Activated CD4-positive, alpha-beta memory T cell treated with anti-CD3 and anti-CD28 coated beads for 36 hours (primary cell): ENCODE data around the gene CMC2. TPM values are rescaled to one million over a fixed set of nuclear protein-coding genes. Genes with fewer than 3 reads are reported as not detected.

Experiments
- CTCF ChIA-PET: fragments of 350-600 bp; sonication (Branson Sonifier 250); formaldehyde crosslinking; loops from one replicate; lab custom pipeline; 2021; ENCODE audit warnings: antibody characterized with exemption, inconsistent platforms; lab: Charles Lee
- POLR2A ChIA-PET: fragments of 350-600 bp; sonication (Branson Sonifier 250); formaldehyde crosslinking; loops from one replicate; lab custom pipeline; 2021; ENCODE audit warnings: antibody characterized with exemption; lab: Charles Lee
- DNase-seq: peaks from one replicate; pipeline ENCODE4 v3.0.0-alpha.2; 2020
- H3K27ac Mint-ChIP-seq: one replicate; pipeline ENCODE4 v1.8.0; 2021; ENCODE audit warnings: mixed read lengths
- H3K27me3 Mint-ChIP-seq: one replicate; pipeline ENCODE4 v1.8.0; 2021; ENCODE audit warnings: mixed read lengths
- H3K36me3 Mint-ChIP-seq: one replicate; pipeline ENCODE4 v1.8.0; 2021; ENCODE audit warnings: mixed read lengths
- H3K4me1 Mint-ChIP-seq: one replicate; pipeline ENCODE4 v1.8.0; 2021; ENCODE audit warnings: low read depth, mixed read lengths
- H3K4me3 Mint-ChIP-seq: one replicate; pipeline ENCODE4 v1.8.0; 2021; ENCODE audit warnings: mild to moderate bottlenecking, mixed read lengths
- H3K9me3 Mint-ChIP-seq: one replicate; pipeline ENCODE4 v1.8.0; 2021; ENCODE audit warnings: mixed read lengths
- intact Hi-C: fragments of 100-400 bp; cut with micrococcal nuclease; formaldehyde crosslinking; loops from one replicate; pipeline ENCODE4 v1.15.1; 2023
- total RNA-seq, 2 experiments: library from RNA; stranded (reverse); gene quantifications; one replicate each; pipeline ENCODE4 v1.2.3, GENCODE V29; 2021

CMC2 gene
- total RNA-seq, 2 experiments from 2014 or later: 147 to 148 TPM

DNA sequence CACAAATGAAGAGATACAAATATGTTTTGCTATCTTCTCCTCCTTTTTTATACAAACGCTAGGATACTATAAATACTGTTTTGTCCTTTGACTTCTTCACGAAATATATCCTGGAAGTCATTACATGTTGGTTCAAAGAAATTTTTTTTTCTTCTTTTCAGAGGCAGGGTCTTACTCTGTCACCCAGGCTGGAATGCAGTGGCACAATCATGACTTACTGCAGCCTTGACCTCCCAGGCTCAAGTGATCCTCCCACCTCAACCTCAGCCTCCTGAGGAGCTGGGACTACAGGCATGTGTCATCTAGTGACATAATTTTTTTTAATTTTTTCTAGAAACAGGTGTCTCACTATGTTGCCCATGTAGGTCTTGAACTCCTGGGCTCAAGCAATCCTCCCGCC is 16.1 kb downstream of the CMC2 start:
- Mint-ChIP-seq H3K4me3 (no peak overlapping the region), H3K27ac (no peak overlapping the region)

DNA sequence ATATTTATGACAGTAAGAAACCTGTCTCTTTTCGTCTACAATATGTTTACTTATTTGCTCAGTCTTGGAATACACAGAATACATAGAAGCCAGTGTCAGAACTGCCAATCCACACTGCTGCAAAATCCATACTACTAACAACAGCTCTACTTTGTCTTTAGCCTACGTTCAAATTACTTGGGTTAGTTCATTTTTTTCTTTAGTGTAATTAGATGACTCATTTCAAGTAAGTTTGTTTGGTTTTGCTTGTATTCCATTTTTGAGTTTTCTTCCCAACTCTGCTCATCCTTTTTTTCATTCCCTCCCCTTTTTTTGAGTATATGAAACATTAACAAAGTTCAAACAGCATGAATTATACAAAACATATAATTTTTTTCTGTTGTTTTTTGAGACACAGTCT is 16.9 kb downstream of the CMC2 start:
- H3K27me3 Mint-ChIP-seq: no peaks in the 10 kb centered on the region
- DNase-seq: no peak
- no peaks in the 10 kb centered on the region for H3K9me3 Mint-ChIP-seq
- H3K36me3 Mint-ChIP-seq: peaks cover 38% of the 10 kb centered on the region
- H3K4me1 Mint-ChIP-seq: peaks cover 41% of the 10 kb centered on the region
- no peak overlapping the region for H3K4me3 Mint-ChIP-seq
- intact Hi-C loops: no loop called here
- H3K27ac Mint-ChIP-seq: no peak overlapping the region
- CTCF ChIA-PET: interaction anchor here (2.8 kb wide), 1 partner anchor 15 kb away, joined by 9 read pairs; no protein-coding TSS in a partner anchor
- POLR2A ChIA-PET: no interaction called here

More for the DNA sequence above, 16.1 kb downstream of the CMC2 start:
- H3K36me3 Mint-ChIP-seq: peaks cover 41% of the 10 kb centered on the region
- ChIA-PET POLR2A (no interaction called here), CTCF (interaction anchor here (2.8 kb wide), 1 partner anchor 14 kb away, joined by 9 read pairs; no protein-coding TSS in a partner anchor)
- peaks cover 39% of the 10 kb centered on the region for H3K4me1 Mint-ChIP-seq
- no peaks in the 10 kb centered on the region for H3K27me3 Mint-ChIP-seq
- DNase-seq: no peak
- intact Hi-C loops: no loop called here
- H3K9me3 Mint-ChIP-seq: no peaks in the 10 kb centered on the region

DNA sequence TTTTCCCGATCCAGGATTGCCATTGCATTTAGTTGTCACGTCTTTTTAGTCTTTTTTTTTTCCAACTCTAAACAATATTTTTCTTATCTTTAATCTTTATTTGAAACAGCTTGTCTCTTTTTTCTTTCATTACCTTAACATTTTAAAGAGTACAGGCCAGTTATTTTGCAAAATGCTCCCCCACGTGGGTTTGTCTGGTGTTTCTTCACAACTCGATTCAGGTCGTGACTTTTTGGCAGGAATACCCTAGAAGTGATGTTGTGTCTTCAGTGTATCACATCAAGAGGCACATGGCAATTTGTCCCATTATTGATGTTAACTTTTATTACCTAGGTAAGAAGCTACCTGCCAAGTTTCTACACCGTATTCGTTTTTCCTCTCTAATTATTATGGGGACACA is 17.9 kb downstream of the CMC2 start:
- DNase-seq: no peak
- Mint-ChIP-seq H3K9me3 (no peaks in the 10 kb centered on the region), H3K27ac (no peak overlapping the region), H3K4me3 (no peak overlapping the region), H3K4me1 (peaks cover 33% of the 10 kb centered on the region), H3K36me3 (peaks cover 30% of the 10 kb centered on the region), H3K27me3 (no peaks in the 10 kb centered on the region)
- ChIA-PET CTCF (interaction anchor here (0.7 to 2.8 kb wide), 4 partner anchors 14 to 47 kb away, joined by 3 to 9 read pairs (median 4); partner anchors contain the start of gene ATMIN), POLR2A (no interaction called here)
- intact Hi-C loops: no loop called here

DNA sequence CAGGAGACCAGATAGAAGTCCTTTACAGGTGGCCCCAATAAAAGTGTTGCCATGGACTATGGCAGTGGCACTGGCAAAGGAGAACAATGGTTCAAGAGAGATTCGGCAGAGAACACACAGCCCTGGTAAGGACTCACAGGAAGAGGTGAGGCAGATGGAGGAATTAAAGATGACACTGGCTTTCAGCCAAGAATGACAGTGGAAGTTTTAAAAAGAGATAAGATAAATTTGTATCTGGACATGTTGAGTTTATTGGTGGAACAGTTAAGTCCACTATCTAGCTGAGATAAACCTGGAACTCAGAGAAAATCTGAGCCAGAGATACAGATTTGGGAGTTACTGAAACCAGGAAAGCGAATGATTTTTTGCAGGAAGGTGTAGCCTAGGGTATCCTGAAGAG is 20.1 kb downstream of the CMC2 start:
- DNase-seq: no peak
- H3K27ac Mint-ChIP-seq: no peak overlapping the region
- H3K4me1 Mint-ChIP-seq: peaks cover 22% of the 10 kb centered on the region
- intact Hi-C loops: no loop called here
- H3K36me3 Mint-ChIP-seq: peaks cover 24% of the 10 kb centered on the region
- no peak overlapping the region for H3K4me3 Mint-ChIP-seq
- CTCF ChIA-PET: no interaction called here
- H3K9me3 Mint-ChIP-seq: no peaks in the 10 kb centered on the region
- POLR2A ChIA-PET: no interaction called here
- H3K27me3 Mint-ChIP-seq: no peaks in the 10 kb centered on the region

DNA sequence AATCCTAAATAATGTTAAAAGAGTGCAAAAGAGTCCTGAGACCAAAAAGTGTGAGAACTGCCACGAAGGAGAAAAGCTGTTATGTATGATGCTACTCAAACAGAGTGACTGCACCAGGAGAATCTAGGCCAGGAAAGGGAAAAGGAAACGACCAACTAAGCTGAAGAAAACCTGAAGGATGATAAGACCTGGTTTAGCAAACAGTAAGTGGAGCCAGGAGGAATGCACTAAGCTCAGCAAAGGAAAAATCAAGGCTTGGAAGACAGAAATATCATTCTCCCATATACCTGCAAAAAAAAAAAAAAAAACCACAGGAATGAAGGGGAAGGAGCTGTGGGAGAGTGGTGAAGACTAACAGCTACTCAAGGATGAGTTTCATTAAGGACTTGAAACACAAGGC is 21.1 kb downstream of the CMC2 start:
- ChIA-PET CTCF (interaction anchor here (1.1 kb wide), 1 partner anchor 11 kb away, joined by 5 read pairs; no protein-coding TSS in a partner anchor), POLR2A (no interaction called here)
- peaks cover 23% of the 10 kb centered on the region for H3K36me3 Mint-ChIP-seq
- intact Hi-C loops: no loop called here
- H3K27me3 Mint-ChIP-seq: no peaks in the 10 kb centered on the region
- H3K4me3 Mint-ChIP-seq: no peak overlapping the region
- H3K9me3 Mint-ChIP-seq: no peaks in the 10 kb centered on the region
- peaks cover 22% of the 10 kb centered on the region for H3K4me1 Mint-ChIP-seq
- no peak for DNase-seq
- no peak overlapping the region for H3K27ac Mint-ChIP-seq

DNA sequence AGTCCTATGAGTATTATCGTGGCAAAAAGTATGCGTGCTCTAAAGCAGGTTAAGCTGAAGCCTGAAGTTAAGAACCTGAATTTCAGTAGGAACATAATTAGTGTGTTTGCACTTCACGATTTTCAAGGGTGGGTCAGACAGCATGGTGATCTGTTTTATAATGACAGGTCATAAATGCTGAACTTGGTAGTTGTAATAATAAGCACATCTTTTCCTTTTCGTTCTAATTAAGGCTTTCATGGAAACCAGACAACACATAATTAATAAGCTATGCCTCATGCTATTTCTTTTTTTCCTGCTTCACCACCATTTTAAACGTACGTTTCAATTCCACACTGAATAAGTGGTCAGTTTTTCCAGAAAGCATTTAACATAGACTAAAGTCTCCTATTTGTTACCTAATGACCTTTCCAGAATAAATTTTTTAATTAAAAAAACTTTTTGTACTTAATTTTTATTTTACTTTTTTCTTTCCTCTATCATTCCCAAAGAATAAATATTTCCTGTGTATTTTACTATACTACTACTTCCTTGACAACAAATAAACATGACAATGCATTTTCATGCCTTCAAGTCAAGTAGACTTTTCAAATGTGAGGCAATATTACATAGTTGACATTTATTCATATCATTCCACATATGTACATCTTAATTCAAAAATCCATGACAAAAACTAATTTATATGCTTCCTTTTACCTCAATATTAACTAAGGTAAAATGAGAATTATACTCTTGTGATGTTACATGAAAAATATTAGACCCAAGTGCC is 22.4 kb downstream of the CMC2 start:
- Mint-ChIP-seq H3K36me3 (peaks cover 24% of the 10 kb centered on the region), H3K27ac (no peak overlapping the region), H3K4me3 (no peak overlapping the region), H3K27me3 (no peaks in the 10 kb centered on the region), H3K9me3 (no peaks in the 10 kb centered on the region), H3K4me1 (peaks cover 18% of the 10 kb centered on the region)
- intact Hi-C loops: no loop called here
- ChIA-PET CTCF (no interaction called here), POLR2A (no interaction called here)
- no peak for DNase-seq

DNA sequence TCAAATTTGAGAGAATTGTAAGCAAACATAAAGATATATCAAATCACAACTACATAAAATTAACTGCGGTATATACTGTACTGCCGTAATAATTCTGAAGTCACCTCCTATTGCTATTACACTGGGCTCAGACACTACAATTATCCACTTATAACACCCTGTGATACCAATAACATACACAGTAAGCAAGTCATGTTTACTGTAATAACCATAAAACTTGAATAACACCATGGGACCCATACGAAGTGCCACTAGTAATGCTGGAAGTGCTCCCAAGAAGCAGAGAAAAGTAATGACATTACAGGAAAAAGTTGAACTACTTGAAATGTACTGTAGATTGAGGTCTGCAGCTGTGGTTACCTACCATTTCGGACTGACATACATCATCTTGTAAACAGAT is 24.0 kb downstream of the CMC2 start:
- no peak overlapping the region for H3K27ac Mint-ChIP-seq
- H3K36me3 Mint-ChIP-seq: peaks cover 27% of the 10 kb centered on the region
- no peaks in the 10 kb centered on the region for H3K9me3 Mint-ChIP-seq
- no peak overlapping the region for H3K4me3 Mint-ChIP-seq
- DNase-seq: no peak
- CTCF ChIA-PET: interaction anchor here (0.6 kb wide), 1 partner anchor 332 kb away, joined by 3 read pairs; the partner anchor contains the start of gene GAN
- H3K4me1 Mint-ChIP-seq: peaks cover 14% of the 10 kb centered on the region
- intact Hi-C loops: no loop called here
- POLR2A ChIA-PET: no interaction called here
- H3K27me3 Mint-ChIP-seq: no peaks in the 10 kb centered on the region

DNA sequence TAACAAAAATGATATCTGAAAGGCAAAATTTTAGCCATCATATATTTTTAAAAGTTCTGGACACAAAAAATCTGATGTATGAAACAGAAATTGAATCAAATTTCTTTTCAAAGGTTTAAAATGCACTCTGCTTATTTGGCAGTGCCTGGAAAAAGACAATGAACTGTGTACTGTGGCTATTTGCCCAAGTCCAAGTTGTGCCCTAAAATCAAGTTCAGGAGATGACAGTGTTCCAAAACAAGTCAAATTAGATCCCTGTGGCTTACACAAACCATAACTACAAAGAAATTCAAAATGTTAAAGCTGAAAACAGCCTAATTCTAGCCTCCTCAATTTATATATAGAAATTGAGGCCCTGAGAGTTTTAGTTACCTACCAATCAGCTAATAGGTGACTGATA is 25.6 kb downstream of the CMC2 start:
- no peaks in the 10 kb centered on the region for H3K9me3 Mint-ChIP-seq
- H3K4me3 Mint-ChIP-seq: no peak overlapping the region
- no peaks in the 10 kb centered on the region for H3K27me3 Mint-ChIP-seq
- peaks cover 23% of the 10 kb centered on the region for H3K36me3 Mint-ChIP-seq
- POLR2A ChIA-PET: interaction anchor here (1.8 kb wide), 1 partner anchor 22 kb away, joined by 5 read pairs; no protein-coding TSS in a partner anchor
- CTCF ChIA-PET: interaction anchor here (1.2 kb wide), 1 partner anchor 23 kb away, joined by 3 read pairs; no protein-coding TSS in a partner anchor
- peaks cover 3% of the 10 kb centered on the region for H3K4me1 Mint-ChIP-seq
- no peak for DNase-seq
- no peak overlapping the region for H3K27ac Mint-ChIP-seq
- intact Hi-C loops: no loop called here

DNA sequence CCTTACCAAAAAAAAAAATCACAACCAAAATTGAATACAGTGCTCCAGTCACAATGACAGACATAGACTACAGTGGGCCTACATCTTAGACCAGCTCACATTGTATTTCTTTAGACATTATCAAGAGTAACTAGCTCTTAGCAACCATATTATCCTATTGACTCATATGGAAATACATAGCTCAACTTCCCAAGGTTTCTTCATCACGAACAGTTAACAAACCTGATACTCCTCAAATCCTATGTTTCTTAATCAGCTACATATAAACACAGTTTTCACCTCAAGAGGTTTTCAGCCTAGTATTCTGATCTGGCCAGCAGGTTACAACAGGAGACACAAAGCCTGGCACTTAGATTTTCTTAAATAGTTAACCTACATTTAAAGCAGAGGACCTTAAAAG is 29.7 kb downstream of the CMC2 start:
- Mint-ChIP-seq H3K36me3 (peaks cover 38% of the 10 kb centered on the region), H3K4me3 (no peak overlapping the region), H3K27ac (no peak overlapping the region), H3K9me3 (no peaks in the 10 kb centered on the region), H3K4me1 (peaks cover 8% of the 10 kb centered on the region), H3K27me3 (no peaks in the 10 kb centered on the region)
- POLR2A ChIA-PET: no interaction called here
- intact Hi-C loops: no loop called here
- CTCF ChIA-PET: interaction anchor here (1.0 to 1.5 kb wide), 2 partner anchors 10 to 450 kb away, joined by 3 to 4 read pairs; no protein-coding TSS in a partner anchor
- DNase-seq: no peak

DNA sequence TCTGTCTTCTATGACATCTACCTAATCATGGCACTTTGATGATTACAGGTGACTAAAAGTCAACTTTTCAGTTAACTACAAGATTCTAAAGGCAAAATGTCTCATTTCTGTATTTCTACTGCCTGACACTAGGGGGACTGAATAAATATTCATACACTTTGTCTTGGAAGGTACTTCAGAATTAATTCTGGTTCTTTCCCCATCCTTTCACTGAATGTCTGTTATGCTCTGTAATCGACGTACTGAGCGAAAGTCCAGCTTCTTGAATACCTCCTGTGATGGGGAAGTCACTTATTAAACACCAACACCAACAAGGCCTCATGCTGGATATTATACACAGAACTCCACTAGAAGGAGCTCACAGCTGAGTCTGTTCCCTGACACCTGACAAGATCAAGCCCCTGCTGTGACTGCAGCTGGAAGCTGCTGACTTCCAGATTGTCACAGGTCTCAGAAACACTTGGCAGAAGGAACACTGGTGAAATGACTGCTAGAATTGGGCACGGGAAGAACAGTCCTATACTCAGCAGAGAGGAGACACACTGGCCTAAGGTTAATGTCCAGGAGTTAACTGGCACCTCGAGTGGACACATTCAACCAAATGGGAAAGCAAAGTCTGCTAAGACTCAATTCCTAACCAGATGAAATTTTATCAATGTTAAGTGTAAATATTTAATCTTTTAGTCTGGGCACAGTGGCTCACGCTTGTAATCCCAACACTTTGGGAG is 31.9 kb downstream of the CMC2 start:
- ChIA-PET POLR2A (no interaction called here), CTCF (interaction anchor here (0.8 to 2.4 kb wide), 6 partner anchors 11 to 51 kb away, joined by 3 to 6 read pairs (median 4); no protein-coding TSS in a partner anchor)
- peaks cover 11% of the 10 kb centered on the region for H3K4me1 Mint-ChIP-seq

DNA sequence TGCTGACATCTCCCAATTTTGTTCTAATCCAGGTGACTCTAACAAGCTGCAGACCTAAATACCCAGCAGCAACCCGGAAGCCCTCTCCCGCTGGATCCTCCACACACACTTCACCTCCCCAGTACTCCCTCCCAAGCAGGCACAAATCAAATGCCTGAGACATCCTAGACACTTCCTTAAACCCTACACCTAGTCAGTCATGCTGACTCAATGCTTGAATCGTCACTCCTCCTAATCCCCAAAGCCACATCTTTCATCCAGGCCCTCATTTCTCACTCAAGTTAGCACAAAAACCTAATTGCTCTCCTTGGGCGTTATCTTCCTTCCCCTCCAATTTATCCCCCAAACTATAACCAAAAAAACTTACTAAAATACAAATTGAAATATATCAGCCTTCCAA is 32.7 kb downstream of the CMC2 start:
- intact Hi-C loops: no loop called here
- POLR2A ChIA-PET: no interaction called here
- CTCF ChIA-PET: interaction anchor here (0.8 to 2.4 kb wide), 5 partner anchors 14 to 50 kb away, joined by 3 to 6 read pairs (median 3); no protein-coding TSS in a partner anchor
- H3K9me3 Mint-ChIP-seq: no peaks in the 10 kb centered on the region
- H3K27me3 Mint-ChIP-seq: no peaks in the 10 kb centered on the region
- peaks cover 36% of the 10 kb centered on the region for H3K36me3 Mint-ChIP-seq
- no peak for DNase-seq
- no peak overlapping the region for H3K27ac Mint-ChIP-seq
- H3K4me1 Mint-ChIP-seq: peaks cover 13% of the 10 kb centered on the region
- H3K4me3 Mint-ChIP-seq: no peak overlapping the region

More for the DNA sequence above, 31.9 kb downstream of the CMC2 start:
- H3K27ac Mint-ChIP-seq: no peak overlapping the region
- no peaks in the 10 kb centered on the region for H3K9me3 Mint-ChIP-seq
- peaks cover 35% of the 10 kb centered on the region for H3K36me3 Mint-ChIP-seq
- H3K4me3 Mint-ChIP-seq: no peak overlapping the region
- H3K27me3 Mint-ChIP-seq: no peaks in the 10 kb centered on the region
- intact Hi-C loops: no loop called here
- no peak for DNase-seq

DNA sequence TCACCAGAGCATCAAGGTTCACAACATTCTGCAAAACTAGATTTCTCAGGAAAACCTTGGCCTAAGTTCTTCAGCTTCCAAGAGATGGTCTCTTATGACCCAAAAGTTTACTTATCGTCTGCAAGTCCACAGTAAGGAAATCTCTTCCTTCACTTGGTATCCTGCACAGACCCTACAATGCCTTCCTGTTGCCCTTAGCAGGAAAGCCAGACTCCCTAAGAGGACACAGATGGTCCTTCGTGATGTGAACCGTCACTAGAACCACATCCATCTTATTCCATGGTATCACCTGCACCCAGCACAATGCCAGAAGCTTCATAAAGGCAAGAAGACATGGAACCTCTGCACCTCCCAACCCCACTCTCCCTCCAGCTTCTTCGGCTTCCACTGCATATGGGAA is 34.1 kb downstream of the CMC2 start:
- H3K36me3 Mint-ChIP-seq: peaks cover 37% of the 10 kb centered on the region
- POLR2A ChIA-PET: no interaction called here
- no peak overlapping the region for H3K27ac Mint-ChIP-seq
- no peaks in the 10 kb centered on the region for H3K27me3 Mint-ChIP-seq
- H3K9me3 Mint-ChIP-seq: no peaks in the 10 kb centered on the region
- intact Hi-C loops: no loop called here
- no peak overlapping the region for H3K4me3 Mint-ChIP-seq
- CTCF ChIA-PET: no interaction called here
- peaks cover 14% of the 10 kb centered on the region for H3K4me1 Mint-ChIP-seq
- no peak for DNase-seq
